GM12801 (cell line): ENCODE data around the gene SENP1.

Source experiments
- TF ChIP-seq, protein P1 (sequence below): IDR thresholded peaks from one replicate; pipeline ENCODE4 v1.5.1; 2011; ENCODE audit warnings: control low read depth; ENCODE audit not compliant: insufficient read length; ENCODE audit errors: extremely low read depth

SENP1 gene

DNA sequence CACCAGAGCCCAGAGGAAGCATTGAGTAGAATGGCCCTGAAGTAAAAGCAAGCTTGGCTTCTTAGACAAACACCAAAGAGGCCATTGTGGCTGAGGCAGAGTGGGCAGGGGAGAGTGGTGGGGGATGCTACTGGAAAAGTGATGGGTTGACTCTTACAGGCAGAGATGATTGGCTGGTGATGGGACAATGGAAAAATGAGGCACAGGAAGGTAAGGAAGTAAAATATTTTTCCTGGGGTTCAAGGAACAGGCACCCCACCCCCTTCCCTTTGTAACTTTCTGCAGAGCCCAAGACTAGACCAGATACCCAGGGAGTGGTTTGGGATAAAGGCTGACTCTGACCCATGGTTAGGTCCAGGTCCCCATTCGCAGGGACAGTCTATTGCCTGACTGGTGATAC lies 66.7 kb downstream of the SENP1 start:
- TF ChIP-seq, protein P1, sequence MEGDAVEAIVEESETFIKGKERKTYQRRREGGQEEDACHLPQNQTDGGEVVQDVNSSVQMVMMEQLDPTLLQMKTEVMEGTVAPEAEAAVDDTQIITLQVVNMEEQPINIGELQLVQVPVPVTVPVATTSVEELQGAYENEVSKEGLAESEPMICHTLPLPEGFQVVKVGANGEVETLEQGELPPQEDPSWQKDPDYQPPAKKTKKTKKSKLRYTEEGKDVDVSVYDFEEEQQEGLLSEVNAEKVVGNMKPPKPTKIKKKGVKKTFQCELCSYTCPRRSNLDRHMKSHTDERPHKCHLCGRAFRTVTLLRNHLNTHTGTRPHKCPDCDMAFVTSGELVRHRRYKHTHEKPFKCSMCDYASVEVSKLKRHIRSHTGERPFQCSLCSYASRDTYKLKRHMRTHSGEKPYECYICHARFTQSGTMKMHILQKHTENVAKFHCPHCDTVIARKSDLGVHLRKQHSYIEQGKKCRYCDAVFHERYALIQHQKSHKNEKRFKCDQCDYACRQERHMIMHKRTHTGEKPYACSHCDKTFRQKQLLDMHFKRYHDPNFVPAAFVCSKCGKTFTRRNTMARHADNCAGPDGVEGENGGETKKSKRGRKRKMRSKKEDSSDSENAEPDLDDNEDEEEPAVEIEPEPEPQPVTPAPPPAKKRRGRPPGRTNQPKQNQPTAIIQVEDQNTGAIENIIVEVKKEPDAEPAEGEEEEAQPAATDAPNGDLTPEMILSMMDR, result no peak

DNA sequence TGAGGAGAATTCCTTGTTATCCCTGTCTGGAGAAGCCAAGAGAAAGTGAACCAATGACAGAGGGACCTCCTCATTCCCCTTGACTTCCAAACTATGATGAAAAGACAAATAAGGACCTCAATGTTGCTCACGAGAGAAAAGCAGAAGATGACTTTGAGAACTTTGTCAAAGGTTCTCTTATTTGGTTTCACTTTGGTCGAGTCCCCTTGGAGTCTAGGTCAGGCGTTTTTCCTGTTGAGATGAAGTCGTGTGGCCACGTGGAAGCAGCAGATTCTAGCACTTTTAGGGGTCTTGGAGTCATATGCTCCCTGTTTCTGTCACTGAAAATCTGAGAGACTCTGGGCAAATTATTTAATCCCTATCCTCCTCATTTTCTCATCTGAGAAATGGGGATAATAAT lies 67.8 kb downstream of the SENP1 start:
- TF ChIP-seq, protein P1, result no peak

DNA sequence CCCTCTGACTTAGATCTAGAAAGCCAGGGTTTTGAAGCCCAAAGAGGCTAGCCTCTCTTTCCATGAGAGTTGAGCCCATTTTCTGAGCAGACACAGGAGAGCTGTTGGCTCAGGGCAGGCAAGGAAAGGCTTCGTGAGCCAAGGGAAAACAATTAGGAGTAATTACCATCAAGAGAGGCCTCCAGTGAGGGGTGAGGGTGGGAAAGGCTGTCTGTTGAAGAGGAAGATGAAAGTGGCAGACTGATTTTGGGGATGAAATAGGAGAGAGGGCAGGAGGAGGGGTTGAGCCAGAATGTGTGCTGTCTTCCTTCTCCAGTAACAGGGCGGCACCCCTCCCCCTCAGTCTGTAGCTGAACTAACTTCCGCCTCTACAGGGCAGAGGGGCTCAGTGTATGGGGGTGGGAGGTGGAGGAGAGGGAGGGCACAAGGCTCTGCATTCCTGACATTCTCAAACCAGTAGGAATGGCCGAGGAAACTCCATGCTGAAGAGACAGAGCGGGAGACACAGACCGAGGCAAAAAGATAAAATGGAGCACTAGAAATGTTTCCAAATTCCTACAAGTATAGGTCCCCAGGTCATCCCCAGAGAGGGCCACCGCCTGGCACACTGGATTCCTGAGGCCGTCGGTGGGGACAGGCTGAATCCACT lies 68.5 kb downstream of the SENP1 start:
- TF ChIP-seq, protein P1, result no peak

DNA sequence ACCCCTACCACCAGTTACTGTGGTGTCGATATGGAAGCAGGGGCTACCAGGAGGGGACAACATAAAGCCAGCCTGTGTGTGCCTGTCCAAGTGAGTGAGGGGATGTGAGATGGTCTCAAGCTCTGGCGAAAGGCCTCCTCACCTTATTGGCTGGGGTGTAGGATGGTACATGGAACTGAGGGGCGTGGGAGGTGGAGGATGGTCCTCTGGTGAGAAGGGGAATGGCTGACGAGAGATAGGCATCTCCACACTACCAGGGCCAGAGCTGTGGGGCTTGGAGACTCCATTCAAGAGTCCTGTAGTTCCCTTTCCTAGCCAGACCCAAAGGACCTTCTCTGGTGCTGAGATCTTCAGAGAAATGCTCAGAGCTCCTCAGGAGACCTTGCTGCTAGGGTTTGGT lies 69.1 kb downstream of the SENP1 start:
- TF ChIP-seq, protein P1, result no peak

DNA sequence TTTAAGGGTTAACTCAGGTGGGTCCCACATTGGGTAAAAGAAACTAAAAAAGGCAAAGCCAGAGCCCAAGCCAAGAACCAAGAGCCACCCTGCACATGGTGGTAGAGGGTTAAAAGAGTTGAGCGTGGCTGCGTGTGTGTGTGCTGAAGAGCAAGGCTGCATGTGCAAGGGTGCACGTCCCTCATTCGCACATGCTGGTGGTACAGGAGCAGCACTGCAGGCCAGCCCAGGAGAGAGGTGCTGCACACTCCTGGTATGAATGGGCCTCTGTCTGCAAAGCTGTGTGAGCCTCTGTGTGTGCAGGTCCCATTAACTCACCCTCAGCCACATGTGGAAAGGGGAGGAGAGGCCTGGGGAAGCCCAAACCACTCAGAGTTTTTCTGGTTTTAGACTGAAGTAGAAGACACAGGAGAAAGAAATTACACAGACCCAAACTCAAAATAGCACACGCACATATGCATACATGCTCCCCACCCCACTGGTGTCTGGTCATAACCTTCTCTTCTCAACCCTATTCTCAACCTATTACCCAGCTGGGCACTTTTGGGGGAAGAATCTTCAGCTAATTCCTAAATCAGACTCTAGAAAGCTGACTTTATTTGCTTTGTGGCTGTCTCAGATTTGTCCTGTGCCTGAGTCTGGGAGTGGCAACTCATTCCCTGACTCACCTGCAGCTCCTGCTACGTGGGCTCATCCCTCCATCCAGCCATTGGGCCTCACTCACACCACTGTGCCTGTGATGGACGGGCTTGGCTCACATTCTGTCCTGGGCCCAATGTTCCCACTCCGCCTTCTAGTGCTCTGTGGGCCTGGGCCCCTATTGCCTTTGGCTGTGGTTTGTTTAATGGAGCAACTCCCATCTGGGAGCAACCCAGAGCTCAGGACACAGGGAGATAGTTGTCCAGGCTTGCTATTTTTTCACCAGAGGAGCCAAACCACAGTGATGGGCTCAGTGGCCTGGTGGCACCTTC lies 70.8 kb downstream of the SENP1 start:
- TF ChIP-seq, protein P1, result no peak

DNA sequence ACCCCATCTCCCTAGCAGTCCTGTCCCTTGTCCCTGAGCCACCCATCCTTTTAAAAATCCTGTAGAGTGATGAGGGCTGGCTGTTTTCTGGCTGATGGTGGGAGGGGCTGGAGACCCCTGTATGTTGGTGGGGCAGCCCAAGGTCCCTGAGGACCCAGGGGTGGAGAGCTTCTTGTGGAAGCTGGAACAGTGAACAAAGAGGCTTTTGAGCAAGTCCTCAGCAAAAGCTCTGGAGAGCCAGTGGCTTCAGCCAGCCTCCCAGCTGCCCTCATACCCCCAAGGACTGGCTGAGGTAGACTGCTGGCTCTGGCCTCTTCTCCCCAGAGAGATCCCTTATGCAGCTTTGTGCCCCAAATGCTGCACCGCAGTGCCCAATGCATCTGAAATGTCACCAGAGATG lies 72.4 kb downstream of the SENP1 start:
- TF ChIP-seq, protein P1, result no peak

DNA sequence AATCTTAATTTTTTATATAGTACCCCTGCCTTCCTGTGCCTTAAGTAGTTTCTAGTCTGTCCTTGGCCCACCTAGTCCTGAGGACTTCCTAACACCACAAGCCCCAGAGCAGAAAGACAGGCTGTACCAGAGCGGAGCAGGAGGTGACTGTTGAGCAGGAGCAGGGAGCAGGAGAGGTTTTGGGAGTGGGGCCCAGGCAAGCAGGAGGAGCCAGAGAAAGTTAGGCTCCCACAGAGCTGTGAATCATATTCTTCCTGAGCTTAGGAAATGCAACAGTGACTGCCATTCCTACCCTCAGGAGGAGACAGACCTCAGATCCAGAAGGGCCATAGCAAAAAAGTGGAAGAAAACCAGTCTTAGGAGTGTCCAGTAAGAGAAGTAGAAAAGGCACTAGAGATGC lies 73.3 kb downstream of the SENP1 start:
- TF ChIP-seq, protein P1, result no peak
